Stimulated activated CD4-positive, alpha-beta T cell treated with anti-CD3 and anti-CD28 coated beads, Interleukin-12 subunit alpha, Interleukin-12 subunit beta, amount 100 ng/mL, for 48 hours (primary cell): ENCODE results near the gene ATP11A.
"Not testable (repeated sequence)": the region's sequence is repeated elsewhere in the genome, so short reads cannot be mapped to it uniquely, and the experiment has no call there.

Source experiments
- DNase-seq, 3 donors: peaks; one replicate each; pipeline ENCODE4 v3.0.0-alpha.2; 2020; ENCODE audit warnings: low read depth in 2 of 3, low spot score in 1 of 3

ATP11A gene

DNA sequence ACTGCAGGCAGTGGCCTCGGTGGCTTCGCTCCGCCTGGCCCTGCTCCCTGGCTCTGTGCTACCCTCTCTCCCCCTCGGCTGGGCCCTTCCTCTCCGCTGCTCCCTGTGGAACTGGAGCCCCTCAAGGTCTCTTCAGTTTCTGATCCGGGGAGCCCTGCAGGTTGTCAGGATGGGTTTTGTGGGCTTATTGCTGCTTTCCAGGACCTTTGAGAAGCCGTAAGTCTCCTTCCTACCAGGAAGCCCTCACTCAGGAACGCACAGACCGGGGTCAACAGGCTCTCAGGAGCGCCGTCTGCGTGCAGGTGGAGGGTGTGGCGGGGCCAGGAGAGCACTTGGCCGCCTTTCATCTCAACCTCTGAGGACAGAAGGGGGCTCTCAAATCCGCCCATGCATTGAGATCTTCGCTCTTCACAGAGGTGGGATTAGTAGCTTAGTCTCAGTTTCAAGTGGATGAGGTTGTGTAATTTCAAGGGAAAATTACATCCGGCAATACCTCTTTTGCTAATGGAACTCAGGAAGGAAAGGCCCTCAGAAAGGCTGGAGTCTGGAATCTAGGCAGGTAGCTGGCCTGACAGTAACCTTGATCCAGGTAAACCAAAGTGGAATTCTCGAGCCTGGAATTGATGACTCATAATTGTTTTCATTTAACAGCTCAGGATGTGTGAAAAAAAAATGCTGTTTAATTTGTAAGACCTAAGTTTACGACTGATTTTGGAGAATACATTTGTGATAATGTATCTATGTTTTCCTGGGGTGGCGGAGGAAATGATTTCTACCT lies 102.0 kb downstream of the ATP11A start:
- DNase-seq: no peak

DNA sequence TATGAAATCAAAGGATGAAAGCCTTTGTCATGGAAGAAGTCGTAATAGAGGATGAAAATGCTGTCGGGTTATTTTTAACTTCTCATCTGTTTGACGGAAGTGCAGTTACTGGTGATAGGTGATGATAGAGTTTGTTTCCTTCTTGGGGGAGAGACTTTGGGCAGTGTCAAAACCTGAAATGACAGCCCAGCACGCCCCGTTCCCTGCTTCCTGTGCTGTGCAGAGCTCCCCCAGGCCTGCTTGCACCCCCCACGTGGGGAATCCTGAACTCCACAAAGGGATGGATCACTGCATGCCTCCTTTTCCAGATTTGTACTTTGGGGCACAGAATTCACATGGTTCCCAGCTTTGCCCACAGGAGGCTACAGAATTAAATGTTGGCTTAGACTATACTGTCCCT lies 102.7 kb downstream of the ATP11A start:
- no peak for DNase-seq

DNA sequence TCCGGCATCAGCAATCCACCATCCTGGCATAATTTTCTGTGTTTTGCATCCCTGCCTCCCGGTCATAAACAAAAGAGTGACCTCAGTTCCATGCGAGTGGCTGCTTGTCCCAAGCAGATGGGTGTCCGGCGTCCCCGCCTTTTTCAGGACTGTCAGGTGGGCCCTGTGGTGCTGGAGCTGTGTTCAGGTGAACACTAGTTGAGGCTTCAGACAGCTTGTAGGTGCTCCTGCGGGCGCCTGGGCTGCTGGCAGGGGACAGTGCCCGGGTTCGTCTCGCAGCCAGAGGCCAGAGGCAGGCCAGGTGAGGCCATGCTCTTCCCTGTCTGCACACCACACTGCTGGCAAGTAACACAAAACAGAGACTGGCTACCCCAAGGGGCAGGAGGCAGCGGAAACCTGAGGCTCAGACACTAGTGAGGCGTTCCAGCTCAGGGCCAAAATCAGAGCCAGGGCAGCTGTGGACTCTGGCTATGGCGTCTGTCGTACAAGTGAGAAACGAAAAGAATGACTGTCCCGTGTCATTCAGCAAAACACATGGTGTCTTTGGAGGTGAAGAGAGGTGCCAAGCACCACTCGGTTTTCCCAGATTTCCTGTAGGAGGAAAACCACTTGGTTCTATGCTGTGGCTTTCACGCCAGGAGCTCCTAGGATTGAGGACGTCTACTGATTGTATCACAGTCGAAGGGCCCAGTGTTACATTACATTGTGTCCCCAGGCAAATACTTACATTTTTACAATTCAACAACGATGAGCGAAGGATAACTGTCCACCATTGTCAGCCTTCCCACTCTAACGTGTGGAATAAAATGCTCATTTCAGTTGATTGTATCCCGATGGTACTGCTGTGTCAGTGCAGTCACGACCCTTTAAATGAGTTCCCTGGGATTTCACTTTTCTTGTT lies 104.0 kb downstream of the ATP11A start:
- no peak for DNase-seq

DNA sequence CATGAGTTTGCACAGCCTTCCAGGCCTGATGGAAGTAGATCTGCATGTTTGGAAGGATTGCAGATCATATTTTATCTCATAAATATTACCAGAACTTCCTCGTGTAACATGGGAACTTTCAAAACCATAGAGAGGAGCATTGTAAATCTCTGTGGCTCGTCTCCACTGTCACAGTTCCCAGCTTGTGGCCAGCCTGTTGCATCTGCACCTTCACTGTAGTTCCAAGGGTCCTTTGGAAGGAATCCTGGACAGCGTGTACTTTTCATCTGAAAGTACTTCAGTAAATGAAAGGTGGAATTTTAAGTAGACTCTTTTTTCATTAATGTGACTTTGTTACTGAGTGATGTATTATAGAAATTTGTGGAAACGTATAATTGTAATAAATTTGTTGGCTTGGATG lies 105.4 kb downstream of the ATP11A start:
- DNase-seq: no peak

DNA sequence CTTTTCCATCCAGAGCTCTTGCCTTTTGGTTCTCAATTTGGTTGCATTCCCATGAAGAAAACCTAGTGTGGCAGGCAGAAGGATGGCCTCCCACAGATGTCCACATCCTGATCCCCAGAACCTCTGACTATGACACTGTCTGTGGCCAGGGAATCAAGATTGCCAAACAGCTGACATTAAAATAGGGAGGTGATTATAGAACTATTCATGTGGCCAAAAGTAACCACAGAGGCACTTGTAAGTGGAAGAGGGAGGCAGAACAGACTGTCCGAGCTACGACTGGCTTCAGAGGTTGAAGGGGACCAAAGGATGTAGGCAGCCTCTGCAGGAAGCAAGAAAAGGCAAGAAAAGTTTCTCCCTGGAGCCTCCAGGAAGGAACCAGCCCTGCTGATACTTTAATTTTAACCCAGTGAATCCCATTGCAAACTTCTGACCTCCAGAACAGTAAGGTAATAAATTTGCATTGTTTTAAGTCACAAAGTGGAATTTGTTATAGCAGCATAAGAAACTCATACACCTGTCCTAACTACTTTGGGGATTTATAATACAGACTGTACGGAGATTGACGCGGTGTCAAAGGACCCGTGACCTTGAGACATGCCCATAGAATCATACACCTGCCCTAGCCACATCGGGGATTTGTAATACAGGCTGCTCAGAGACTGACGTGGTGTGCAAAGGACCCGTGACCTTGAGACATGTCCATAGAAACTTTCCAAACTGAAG lies 106.5 kb downstream of the ATP11A start:
- DNase-seq: no peak

DNA sequence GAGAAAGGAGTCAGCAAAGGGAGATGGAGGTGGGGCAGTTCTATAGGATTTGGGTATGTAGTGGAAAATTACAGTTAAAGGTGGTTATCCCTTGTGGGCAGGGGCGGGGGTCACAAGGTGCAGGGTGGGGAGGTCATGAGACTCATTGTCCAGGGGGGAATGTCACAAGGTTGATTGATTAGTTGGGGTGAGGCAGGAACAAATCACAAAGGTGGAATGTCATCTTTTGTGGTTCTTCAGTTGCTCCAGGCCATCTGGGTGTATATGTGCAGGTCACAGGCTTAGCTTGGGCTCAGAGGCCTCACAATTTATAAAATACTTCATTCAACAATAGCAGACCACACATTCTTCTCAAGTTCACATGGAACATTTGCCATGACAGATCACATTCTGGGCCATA lies 109.6 kb downstream of the ATP11A start:
- no peak for DNase-seq

DNA sequence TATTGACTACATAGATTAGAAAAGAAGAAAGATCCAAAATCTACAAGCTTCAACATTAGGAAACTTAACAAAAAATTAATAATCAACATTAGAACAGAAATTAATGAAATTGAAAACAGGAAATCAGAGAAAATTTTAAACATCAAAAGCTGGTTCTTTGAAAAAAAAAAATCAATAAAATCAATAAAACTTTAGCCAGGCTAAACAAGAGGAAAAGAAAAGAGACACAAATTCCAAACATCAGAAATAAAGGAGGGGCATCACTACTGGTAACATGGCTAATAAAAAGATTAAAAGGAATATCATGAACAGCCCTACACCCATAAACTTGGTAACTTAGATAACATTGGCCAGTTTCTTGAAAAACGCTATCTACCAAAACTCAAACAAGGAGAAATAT lies 110.2 kb downstream of the ATP11A start:
- no peak for DNase-seq

DNA sequence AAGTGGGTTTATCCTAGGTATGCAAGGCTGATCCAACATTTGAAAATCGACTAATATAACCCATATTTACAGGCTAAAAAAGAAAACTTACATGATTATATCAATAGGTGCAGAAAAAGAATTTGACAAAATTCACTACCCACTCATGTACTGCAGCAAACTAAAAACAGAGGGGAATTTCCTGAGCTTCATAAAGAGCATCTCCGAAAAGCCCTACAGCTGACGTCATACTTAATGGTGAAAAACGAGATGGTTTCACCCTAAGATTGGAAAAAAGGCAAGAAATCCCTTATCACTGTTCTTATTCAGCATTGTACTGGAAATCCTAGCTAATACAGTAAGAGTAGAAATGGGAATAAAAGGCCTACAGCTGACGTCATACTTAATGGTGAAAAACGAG lies 111.0 kb downstream of the ATP11A start:
- DNase-seq: not testable (repeated sequence)

DNA sequence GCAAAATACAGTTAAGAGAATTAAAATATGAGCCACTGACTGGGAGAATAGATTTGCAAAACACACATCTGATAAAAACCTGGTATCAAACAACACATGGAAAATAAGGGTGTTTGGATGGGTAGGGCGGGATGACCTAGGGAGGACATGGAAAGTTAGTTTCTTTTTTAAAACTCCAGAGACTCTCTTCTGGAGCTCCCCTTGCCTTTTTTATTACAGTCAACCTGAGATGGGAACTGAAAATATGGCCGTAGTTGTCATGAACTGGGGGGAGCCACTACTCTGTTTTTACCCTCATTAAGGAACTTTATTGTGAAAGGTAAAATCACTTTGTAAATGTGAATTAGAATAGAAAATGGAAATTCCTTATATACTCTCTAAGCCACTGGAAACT lies 113.0 kb downstream of the ATP11A start:
- no peak for DNase-seq

DNA sequence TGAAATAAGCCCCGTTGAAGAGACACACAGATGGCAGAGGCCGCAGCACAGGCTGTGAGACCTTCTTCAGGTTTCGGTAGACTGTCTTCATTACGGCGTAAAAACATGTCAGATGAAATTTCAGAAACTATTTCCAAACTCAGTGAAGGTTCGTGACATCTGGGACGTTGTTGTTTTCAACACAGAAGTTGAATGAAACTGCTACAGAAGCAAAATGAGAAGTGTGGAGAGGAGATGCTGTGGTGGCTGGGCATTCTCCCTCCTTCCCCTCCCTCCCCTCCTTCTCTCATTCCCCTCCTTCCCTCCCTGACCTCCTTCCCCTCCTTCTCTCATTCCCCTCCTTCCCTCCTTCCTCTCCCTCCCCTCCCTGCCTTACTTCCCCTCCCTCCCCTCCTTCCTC lies 113.6 kb downstream of the ATP11A start:
- no peak for DNase-seq

DNA sequence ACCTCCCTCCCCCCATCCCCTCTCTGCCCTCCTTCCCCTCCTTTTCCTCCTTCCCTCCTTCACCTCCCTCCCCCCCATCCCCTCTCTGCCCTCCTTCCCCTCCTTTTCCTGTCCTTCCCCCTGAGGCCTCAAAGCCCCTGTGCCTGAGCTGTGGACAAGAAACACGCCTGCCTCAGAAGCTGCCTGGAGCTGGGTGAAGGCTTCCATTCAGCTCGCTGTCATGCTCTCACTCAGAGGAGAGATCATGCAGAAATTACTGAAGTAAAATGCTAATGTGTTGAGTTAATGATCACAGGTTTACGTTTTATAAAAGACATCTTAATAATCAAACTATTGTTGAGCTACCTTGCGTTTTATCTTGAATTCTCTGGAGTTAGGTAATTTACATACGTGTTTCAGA lies 114.5 kb downstream of the ATP11A start:
- no peak for DNase-seq

DNA sequence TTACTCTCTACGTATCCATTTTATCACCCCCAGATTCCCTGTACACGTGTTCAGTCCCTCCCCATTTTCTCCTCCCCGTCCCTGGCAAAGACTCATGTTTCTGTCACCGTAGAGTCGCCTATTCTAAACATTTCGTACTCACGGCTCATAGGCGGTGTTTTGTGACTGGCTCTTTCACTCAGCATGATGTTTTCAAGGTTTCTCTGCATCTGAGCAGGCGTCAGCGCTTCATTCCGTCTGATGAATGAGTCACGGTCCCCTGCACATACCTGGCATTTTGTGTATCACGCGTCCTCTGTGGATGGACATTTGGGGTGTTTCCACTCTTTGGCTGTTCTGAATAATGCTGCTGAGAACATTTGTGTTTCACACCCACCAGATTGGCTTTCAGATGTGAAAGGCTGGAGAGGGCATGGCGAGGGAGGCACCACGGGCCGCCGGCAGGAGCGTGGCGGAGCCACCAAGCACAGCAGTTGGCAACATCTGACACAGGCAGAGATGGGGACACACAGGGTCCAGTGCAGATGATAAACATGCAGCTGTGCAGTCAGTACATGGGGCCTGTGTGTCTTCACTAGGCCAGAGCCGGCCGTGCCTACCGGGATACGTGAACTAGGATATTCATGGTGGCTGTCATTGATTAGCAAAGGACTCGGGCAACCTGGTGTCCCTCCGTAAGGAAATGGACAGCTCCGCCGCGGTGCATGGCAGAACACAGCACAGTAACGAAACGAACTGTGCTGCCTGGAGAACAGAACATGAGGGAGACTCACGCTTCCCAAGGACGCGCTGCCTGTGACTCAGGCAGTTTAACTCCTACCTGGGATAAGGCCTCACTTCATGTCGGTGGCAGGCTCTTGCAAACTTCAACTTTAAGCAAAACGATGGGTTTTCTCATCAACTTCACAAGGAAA lies 117.2 kb downstream of the ATP11A start:
- DNase-seq: no peak

DNA sequence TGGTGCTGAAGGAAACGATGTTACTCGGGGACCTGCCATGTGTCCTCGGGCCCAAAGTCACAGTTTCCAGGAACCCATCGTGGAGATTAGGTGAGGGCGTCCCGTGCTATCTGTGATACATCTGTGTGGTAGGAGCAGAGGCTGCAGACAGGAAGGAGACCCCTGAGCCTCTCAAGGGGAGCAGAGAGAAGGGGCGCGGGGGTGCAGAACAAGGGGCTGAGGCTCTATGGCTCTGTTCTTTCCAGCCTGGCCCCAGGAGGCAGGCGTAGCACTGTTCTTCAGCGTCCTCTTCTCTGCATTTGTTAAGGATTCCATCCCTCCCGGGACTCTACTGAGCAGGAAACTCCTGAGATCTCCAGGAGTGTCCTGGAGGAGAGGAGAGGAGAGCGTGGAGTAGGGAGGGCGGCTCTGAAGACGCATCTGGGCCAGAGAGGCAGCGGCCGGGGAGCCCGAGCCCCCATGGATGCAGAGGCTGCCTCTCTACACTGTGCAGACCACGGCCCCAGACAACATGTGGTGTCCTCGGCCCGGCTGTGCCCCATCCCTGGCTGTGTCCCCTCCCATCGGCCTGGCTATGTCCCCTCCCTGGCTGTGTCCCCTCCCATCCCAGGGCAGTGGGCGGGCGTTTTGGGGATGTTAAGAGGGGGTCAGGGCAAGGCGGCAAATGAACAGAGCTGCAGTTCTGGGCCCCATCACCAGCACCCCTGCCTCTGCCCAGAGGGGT lies 118.0 kb downstream of the ATP11A start:
- no peak for DNase-seq

DNA sequence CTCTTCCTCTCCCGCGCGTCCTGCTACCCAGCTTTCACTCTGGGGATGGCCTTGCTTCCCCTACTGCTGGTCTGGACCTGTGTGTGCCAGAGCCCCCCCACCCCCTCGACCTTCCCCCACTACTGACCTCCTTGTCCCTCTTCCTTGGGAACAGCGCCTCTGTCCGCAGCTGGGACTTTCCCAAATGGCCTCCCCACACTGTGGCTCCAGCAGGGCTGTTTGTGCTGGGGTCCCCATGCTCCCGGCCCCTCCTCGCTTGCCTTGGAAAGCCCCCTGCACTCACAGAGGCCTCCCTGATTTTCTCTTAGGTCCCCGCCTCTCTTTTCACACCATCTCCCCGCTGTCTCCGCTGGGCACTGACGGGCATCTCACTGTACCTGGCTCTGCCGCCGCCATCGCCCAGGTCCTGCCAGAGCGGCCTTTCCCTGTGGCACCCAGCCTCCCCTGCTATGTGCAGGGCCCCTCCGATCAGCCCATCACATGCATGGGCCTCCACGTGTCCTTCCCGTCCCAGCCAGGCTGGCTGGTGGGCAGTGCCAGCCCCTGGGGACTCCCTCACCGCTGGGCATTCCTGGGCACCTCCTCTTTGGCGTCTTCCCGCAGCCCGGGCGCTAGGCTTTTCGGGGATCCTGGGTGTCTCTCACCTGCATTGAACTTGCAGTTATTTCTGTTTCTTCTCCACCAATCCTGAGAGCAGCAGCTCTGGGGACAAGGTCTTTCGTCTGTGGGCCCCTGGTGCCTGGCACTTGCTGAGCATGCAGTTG lies 118.7 kb downstream of the ATP11A start:
- DNase-seq: no peak

DNA sequence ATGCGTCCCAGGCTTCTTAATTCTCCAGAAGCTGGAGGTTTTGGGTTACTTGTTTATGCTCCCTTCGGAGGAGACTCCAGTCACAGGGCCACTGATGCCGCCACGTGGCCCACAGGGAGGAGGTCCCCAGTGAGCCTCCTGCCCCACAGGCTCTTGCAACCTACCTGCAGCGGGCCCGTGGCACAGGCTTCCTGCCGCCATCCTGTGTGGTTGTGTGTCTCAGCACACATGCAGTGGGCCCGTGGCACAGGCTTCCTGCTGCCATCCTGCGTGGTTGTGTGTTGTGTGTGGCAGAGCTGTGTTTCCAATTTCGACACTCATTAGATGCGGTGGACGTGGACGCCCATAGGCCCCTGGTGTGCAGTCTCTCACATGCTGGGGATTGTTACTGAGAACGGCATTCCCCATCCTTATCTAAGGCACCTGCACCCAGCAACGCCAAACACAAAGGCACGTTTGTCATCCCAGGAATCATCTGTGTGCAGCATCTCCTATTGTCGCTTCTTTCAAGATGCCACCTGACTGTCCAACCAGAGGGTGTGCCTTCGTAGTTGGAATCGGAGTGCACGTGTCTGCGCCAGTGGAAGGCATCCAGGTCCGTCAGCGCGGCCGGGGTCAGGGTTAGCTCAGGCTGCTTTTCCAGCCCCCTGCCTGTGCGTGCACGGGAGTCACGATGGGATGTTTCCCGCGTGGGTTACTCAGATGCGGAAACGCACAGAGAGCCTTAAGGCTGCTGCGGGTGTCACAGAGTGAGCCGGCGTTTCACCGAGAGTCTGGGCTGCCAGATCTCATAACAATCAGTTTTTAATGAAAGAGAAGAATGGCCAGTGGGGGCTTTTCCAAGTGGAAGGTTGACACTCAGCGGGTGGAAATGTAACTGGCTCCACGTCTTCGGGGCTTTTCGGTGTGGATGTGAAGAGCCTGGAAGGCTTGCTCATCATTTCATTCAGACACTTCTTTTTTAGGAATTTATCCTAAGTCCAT lies 119.8 kb downstream of the ATP11A start:
- DNase-seq: no peak

DNA sequence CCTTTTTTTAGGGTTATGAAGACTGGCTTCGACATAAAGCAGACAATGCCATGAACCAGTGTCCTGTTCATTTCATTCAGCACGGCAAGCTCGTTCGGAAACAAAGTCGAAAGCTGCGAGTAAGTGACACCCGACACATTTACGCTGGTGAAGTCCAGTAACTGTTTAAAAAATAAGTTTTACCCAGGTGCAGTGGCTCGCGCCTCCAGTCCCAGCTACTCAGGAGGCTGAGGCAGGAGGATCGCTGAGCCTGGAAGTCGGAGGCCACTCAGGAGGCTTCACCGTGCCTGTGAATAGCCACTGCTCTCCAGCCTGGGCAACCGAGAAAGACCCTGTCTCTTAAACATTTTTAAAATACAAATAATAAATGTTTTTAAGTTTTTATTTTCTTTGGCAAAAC lies 120.8 kb downstream of the ATP11A start:
- DNase-seq: no peak

DNA sequence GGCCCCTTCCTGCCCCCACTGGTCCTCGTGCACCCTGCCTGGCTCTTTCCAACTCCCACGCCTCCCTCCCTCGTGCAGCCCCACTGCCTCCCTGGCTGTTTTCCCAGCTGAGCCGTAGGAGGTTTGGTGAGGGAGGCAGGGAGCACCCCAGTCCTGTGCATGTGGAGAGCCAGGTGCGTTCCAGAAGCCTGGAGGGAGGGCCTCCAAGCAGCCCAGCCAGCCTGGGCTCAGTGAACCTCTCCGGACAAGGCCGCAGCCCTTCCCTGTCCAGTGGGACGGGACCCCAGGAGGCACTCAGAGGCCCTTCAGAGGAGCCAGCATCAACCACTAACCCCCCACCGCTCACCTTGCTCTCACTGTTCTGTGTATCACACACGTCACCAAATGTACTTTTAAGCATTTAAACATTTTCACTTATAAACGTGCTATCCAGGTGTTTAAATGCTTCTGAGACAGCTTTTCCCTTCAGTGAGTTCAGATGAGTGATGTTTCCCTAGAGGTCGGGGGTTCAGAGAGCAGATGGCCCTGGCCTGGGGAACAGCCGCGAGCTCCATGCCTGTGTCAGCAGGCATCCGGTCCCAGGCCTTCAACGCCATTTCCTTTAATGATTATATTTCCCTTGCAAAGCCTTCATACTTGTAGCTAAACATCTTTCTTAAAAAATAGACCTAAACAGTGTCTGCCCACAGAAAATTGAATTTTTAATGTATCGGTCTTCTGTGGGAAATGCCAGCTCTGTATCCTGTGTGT lies 122.6 kb downstream of the ATP11A start:
- no peak for DNase-seq
